Measurements from ENCODE around the gene TMTC4.

DNA sequence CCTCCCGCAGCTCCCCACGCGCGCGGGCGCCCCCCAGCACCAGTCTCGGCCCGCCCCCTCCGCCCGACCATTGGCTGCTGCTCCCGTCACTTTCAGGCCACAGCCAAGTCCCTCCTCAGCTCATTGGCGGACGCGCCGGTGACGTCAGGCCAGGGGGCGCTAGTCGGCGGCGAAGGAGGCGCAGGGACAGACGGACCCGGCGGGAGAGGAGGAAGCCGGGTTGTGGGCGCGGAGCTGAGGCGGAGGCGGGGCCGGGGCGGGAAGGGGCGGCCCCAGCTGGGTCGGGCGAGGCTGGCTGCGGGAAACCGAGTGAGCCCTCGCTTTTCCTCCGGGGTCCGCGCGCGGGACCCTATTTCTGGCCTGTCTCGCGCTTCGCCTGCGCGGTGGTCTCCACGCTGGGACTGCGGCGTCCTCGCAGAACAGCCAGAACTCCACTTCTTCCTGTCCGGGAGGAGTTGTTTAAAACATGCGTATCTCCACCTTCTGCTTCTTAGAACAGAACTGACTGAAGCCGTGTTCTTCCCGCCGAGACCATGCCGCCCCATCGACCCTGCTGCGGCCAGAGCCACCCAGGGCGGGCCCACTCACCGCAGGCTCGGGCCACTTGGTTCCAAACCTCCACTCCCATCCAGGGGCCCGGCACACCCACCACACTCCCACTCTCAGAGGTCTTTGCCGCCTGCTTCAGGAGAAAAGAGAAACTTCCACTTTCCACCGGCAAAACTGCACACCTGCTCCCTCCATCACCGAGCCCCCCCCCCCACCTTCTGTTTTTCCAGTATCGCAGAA is 471 bp upstream of the TMTC4 start:
- no peak for TF ChIP-seq POLR2A (IDR thresholded peaks at IDR 0.05)
- TF ChIP-seq, protein P1, sequence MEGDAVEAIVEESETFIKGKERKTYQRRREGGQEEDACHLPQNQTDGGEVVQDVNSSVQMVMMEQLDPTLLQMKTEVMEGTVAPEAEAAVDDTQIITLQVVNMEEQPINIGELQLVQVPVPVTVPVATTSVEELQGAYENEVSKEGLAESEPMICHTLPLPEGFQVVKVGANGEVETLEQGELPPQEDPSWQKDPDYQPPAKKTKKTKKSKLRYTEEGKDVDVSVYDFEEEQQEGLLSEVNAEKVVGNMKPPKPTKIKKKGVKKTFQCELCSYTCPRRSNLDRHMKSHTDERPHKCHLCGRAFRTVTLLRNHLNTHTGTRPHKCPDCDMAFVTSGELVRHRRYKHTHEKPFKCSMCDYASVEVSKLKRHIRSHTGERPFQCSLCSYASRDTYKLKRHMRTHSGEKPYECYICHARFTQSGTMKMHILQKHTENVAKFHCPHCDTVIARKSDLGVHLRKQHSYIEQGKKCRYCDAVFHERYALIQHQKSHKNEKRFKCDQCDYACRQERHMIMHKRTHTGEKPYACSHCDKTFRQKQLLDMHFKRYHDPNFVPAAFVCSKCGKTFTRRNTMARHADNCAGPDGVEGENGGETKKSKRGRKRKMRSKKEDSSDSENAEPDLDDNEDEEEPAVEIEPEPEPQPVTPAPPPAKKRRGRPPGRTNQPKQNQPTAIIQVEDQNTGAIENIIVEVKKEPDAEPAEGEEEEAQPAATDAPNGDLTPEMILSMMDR (IDR thresholded peaks at IDR 0.05) = no peak
